ENCODE data around the gene MAFB. TPM values are rescaled to one million over a fixed set of nuclear protein-coding genes. Genes with fewer than 3 reads are reported as not detected.

MAFB gene
- total and polyA plus RNA-seq, 9 of the 15 experiments (the other 6 are each of a cell fraction or from before 2014, with no cell fraction given), result 0.04 TPM; not detected in 8

DNA sequence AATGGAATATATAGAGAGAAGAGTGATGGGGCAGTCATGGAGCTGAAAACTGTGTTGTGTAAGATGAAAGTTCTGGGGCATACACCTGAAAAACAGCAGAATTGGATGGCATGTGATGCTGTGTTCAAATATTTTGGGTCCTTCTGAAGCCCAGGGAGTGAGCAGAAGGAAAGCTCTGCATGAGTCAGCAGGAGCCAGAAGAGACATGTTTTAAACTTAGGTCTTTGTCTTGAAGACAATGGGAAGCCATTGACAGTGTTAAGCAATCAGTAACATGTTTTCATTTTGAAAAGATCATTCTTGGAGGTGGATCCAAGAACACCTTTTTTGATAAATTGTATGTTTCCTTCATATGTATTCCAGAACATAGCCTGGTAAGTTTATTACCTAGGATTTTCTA, 38.9 kb upstream of the MAFB start:
- Histone ChIP-seq H2AFZ (ENCODE audit: low read depth, low read length) (no peak overlapping the region), H3K4me3 (no peak overlapping the region), H3K27me3 (ENCODE audit: control insufficient read depth in 2 of 2, insufficient read depth in 2 of 2, low read length in 2 of 2) (no peaks in the 10 kb centered on the region), H3K27ac (ENCODE audit: extremely low read depth, low read depth, low read length) (no peak overlapping the region), H3K36me3 (ENCODE audit: control insufficient read depth, insufficient read depth, low read length) (no peaks in the 10 kb centered on the region), H3K79me2 (ENCODE audit: control insufficient read depth, insufficient read depth, low read length) (no peaks in the 10 kb centered on the region), H3K9me1 (ENCODE audit: control insufficient read depth, insufficient read depth, low read length) (no peaks in the 10 kb centered on the region), H3K9ac (ENCODE audit: insufficient read depth in 1 of 2, low read depth in 2 of 2, low read length in 2 of 2) (no peak overlapping the region), H3K9me3 (replicated peaks; ENCODE audit: control insufficient read depth, insufficient read depth, low read depth, low read length) (no peaks in the 10 kb centered on the region), H3K4me2 (ENCODE audit: insufficient read depth, low read length) (no peak overlapping the region), H3K4me1 (replicated peaks in 1 of 2; ENCODE audit: control insufficient read depth in 2 of 2, insufficient read depth in 2 of 2, low read length in 2 of 2) (no peaks in the 10 kb centered on the region), H4K20me1 (replicated peaks; ENCODE audit: control insufficient read depth, insufficient read depth, low read length) (no peaks in the 10 kb centered on the region)
- in situ Hi-C loops (cut with MboI) (no loop called here), intact Hi-C loops (cut with micrococcal nuclease) (no loop called here)
- no TSS peak for BruUV-seq (replicated peaks)
- no peak for ATAC-seq
- FAIRE-seq, result no peak
- TF ChIP-seq GABPA (tag; conservative IDR thresholded peaks at IDR 0.05; ENCODE audit: low read depth), result no peak
- TF ChIP-seq KAT7 (CRISPR knock-in tag; IDR thresholded peaks at IDR 0.05; ENCODE audit: borderline replicate concordance), result no peak
- TF ChIP-seq KLF1 (tag; IDR thresholded peaks at IDR 0.05), result no peak
- no peak for TF ChIP-seq TAF9B (IDR thresholded peaks at IDR 0.05; ENCODE audit: partially characterized antibody)
- no peak for TF ChIP-seq SRF (CRISPR knock-in tag; IDR thresholded peaks at IDR 0.05)
- TF ChIP-seq, protein P1, sequence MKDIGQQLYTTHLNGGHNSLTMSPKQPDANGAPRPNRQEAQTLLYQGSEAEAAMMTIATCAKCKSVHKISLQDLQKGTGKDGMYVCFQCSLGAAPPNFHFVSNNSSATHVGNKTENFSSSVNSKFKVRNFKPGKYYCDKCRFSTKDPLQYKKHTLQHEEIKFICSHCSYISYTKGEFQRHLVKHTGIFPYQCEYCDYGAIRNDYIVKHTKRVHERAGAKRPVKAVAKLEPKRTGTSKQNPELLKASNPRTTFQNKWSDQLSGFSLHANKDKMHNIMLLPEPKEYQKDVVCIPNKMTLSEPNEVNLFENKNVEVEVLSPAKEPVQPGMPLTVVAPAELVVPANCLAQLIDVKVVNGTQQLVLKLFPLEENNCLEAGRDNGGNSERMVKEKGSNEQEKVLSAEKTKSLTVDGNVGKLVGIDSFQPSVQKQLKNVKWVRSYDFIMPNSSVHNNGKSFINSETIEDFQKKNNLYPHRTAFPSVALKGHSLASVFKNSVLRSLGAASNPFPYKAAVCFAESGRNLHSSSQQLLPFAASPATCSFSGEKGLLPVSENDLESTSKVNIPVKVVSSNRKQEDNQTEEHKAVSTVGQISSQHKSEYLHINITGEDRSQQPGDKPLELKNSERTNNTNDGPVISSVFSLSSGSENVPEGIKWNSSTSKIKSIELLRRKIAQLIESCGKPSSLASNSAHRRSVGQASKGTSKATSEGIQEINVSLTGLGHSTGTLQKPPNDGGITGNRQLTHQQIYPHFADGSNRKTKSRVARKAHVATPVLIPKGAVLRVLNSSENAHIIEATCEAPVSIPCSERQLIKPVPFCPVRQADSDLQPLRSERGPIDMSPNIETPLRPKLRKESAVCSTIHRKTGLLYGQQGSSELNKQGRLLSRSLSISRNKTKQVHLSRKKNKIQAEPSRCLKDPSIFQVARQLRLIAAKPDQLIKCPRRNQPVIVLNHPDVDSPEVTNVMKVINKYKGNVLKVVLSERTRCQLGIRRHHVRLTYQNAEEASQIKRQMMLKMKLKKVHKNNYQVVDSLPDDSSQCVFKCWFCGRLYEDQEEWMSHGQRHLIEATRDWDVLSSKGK (CRISPR knock-in tag; IDR thresholded peaks at IDR 0.05), result no peak
- TF ChIP-seq, protein P2, sequence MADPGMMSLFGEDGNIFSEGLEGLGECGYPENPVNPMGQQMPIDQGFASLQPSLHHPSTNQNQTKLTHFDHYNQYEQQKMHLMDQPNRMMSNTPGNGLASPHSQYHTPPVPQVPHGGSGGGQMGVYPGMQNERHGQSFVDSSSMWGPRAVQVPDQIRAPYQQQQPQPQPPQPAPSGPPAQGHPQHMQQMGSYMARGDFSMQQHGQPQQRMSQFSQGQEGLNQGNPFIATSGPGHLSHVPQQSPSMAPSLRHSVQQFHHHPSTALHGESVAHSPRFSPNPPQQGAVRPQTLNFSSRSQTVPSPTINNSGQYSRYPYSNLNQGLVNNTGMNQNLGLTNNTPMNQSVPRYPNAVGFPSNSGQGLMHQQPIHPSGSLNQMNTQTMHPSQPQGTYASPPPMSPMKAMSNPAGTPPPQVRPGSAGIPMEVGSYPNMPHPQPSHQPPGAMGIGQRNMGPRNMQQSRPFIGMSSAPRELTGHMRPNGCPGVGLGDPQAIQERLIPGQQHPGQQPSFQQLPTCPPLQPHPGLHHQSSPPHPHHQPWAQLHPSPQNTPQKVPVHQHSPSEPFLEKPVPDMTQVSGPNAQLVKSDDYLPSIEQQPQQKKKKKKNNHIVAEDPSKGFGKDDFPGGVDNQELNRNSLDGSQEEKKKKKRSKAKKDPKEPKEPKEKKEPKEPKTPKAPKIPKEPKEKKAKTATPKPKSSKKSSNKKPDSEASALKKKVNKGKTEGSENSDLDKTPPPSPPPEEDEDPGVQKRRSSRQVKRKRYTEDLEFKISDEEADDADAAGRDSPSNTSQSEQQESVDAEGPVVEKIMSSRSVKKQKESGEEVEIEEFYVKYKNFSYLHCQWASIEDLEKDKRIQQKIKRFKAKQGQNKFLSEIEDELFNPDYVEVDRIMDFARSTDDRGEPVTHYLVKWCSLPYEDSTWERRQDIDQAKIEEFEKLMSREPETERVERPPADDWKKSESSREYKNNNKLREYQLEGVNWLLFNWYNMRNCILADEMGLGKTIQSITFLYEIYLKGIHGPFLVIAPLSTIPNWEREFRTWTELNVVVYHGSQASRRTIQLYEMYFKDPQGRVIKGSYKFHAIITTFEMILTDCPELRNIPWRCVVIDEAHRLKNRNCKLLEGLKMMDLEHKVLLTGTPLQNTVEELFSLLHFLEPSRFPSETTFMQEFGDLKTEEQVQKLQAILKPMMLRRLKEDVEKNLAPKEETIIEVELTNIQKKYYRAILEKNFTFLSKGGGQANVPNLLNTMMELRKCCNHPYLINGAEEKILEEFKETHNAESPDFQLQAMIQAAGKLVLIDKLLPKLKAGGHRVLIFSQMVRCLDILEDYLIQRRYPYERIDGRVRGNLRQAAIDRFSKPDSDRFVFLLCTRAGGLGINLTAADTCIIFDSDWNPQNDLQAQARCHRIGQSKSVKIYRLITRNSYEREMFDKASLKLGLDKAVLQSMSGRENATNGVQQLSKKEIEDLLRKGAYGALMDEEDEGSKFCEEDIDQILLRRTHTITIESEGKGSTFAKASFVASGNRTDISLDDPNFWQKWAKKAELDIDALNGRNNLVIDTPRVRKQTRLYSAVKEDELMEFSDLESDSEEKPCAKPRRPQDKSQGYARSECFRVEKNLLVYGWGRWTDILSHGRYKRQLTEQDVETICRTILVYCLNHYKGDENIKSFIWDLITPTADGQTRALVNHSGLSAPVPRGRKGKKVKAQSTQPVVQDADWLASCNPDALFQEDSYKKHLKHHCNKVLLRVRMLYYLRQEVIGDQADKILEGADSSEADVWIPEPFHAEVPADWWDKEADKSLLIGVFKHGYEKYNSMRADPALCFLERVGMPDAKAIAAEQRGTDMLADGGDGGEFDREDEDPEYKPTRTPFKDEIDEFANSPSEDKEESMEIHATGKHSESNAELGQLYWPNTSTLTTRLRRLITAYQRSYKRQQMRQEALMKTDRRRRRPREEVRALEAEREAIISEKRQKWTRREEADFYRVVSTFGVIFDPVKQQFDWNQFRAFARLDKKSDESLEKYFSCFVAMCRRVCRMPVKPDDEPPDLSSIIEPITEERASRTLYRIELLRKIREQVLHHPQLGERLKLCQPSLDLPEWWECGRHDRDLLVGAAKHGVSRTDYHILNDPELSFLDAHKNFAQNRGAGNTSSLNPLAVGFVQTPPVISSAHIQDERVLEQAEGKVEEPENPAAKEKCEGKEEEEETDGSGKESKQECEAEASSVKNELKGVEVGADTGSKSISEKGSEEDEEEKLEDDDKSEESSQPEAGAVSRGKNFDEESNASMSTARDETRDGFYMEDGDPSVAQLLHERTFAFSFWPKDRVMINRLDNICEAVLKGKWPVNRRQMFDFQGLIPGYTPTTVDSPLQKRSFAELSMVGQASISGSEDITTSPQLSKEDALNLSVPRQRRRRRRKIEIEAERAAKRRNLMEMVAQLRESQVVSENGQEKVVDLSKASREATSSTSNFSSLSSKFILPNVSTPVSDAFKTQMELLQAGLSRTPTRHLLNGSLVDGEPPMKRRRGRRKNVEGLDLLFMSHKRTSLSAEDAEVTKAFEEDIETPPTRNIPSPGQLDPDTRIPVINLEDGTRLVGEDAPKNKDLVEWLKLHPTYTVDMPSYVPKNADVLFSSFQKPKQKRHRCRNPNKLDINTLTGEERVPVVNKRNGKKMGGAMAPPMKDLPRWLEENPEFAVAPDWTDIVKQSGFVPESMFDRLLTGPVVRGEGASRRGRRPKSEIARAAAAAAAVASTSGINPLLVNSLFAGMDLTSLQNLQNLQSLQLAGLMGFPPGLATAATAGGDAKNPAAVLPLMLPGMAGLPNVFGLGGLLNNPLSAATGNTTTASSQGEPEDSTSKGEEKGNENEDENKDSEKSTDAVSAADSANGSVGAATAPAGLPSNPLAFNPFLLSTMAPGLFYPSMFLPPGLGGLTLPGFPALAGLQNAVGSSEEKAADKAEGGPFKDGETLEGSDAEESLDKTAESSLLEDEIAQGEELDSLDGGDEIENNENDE (IDR thresholded peaks at IDR 0.05; ENCODE audit: low read depth, low read length), result no peak
- CTCF ChIA-PET (ENCODE audit: low intra/inter-chr PET ratio), result interaction anchor here (0.6 kb wide), 1 partner anchor 1641 kb away, joined by 3 read pairs; no protein-coding TSS in a partner anchor
- DNase-seq (ENCODE audit: extremely low read depth in 1 of 4, low spot score in 3 of 4), result no peak
- POLR2A ChIA-PET, result interaction anchor here (1.2 kb wide), 1 partner anchor 12 kb away, joined by 5 read pairs; no protein-coding TSS in a partner anchor
